SK-N-SH (cell line): ENCODE results near the gene SLC35F5. TPM values are rescaled to one million over a fixed set of nuclear protein-coding genes. Genes with fewer than 3 reads are reported as not detected.

Experiments used
- CTCF ChIA-PET: fragments of 300-600, 350-600 bp; formaldehyde crosslinking; extraction: SDS; loops from one replicate; lab custom pipeline; 2021; lab: Yijun Ruan, JAX
- POLR2A ChIA-PET: fragments of 350-600 bp; sonication (Branson Sonifier 250); formaldehyde crosslinking; extraction: SDS; loops from one replicate; lab custom pipeline; 2020; ENCODE audit warnings: antibody characterized with exemption, inconsistent platforms; lab: Yijun Ruan, JAX
- DNase-seq: peaks from one replicate; pipeline ENCODE4 v3.0.0; 2012
- H2AFZ ChIP-seq: fragments of 200-600 bp; sonication (generic); 2 replicates; pipeline ENCODE4 v1.8.1; 2016; ENCODE audit warnings: antibody characterized with exemption, mild to moderate bottlenecking, low read depth
- H3F3A ChIP-seq: fragments of 200-600 bp; sonication (generic); replicated peaks from 2 replicates; pipeline ENCODE3; 2016; ENCODE audit warnings: antibody characterized with exemption, mild to moderate bottlenecking; ENCODE audit not compliant: insufficient read depth
- H3K27ac ChIP-seq, 2 experiments: fragments of 200-500 bp in 1 of 2; fragments of 200-600 bp in 1 of 2; sonication (Bioruptor generic) in 1 of 2; sonication (generic), shearing (Covaris generic) in 1 of 2; 2 replicates each; pipeline versions ENCODE4 v1.5.1 to v1.6.1; 2014 to 2016; ENCODE audit warnings: low read depth in 2 of 2, inconsistent platforms in 1 of 2, low read length in 1 of 2, mild to moderate bottlenecking in 1 of 2, mixed read lengths in 1 of 2
- H3K27me3 ChIP-seq: fragments of 200-600 bp; sonication (generic), shearing (Covaris generic); 2 replicates; pipeline ENCODE4 v1.6.1; 2016; ENCODE audit warnings: mixed run types; ENCODE audit not compliant: insufficient read depth
- H3K36me3 ChIP-seq, 2 experiments: fragments of 200-500 bp in 1 of 2; fragments of 200-600 bp in 1 of 2; sonication (Bioruptor generic) in 1 of 2; sonication (generic) in 1 of 2; replicated peaks in 1 of 2; 2 replicates each; pipeline versions ENCODE3 to v1.5.1; 2014 to 2016; ENCODE audit warnings: low read length in 1 of 2, mild to moderate bottlenecking in 1 of 2; ENCODE audit not compliant: insufficient read depth in 2 of 2, control insufficient read depth in 1 of 2
- H3K4me1 ChIP-seq, 2 experiments: fragments of 200-500 bp in 1 of 2; fragments of 200-600 bp in 1 of 2; sonication (Bioruptor generic) in 1 of 2; sonication (generic), shearing (Covaris generic) in 1 of 2; 2 replicates each; pipeline versions ENCODE4 v1.5.1 to v1.6.1; 2014 to 2016; ENCODE audit warnings: low read depth in 1 of 2, low read length in 1 of 2, mixed run types in 1 of 2; ENCODE audit not compliant: insufficient read depth in 2 of 2, control insufficient read depth in 1 of 2
- H3K4me2 ChIP-seq: fragments of 200-600 bp; sonication (generic), shearing (Covaris generic); 2 replicates; pipeline ENCODE4 v1.6.1; 2017; ENCODE audit warnings: mixed run types
- H3K4me3 ChIP-seq, 2 experiments: fragments of 200-500 bp in 1 of 2; fragments of 200-600 bp in 1 of 2; sonication (Bioruptor generic) in 1 of 2; sonication (generic), shearing (Covaris generic) in 1 of 2; 2 replicates each; pipeline versions ENCODE4 v1.5.1 to v1.8.1; 2014 to 2016; ENCODE audit warnings: low read depth in 2 of 2, inconsistent platforms in 1 of 2, low read length in 1 of 2, mild to moderate bottlenecking in 1 of 2, mixed read lengths in 1 of 2, moderate library complexity in 1 of 2
- H3K79me2 ChIP-seq: fragments of 200-600 bp; sonication (generic); 2 replicates; pipeline ENCODE4 v1.8.1; 2017; ENCODE audit warnings: mild to moderate bottlenecking; ENCODE audit not compliant: insufficient read depth
- H3K9ac ChIP-seq: fragments of 200-600 bp; sonication (generic); 2 replicates; pipeline ENCODE4 v1.6.1; 2017; ENCODE audit warnings: mixed run types
- H3K9me2 ChIP-seq: fragments of 200-600 bp; sonication (generic); 2 replicates; pipeline ENCODE4 v1.6.1; 2017; ENCODE audit warnings: mixed run types
- H3K9me3 ChIP-seq: fragments of 200-600 bp; sonication (generic); 2 replicates; pipeline ENCODE4 v1.6.1; 2017; ENCODE audit warnings: mixed run types, mild to moderate bottlenecking, moderate library complexity
- H4K20me1 ChIP-seq: fragments of 200-600 bp; sonication (generic); 2 replicates; pipeline ENCODE4 v1.6.1; 2017; ENCODE audit warnings: mild to moderate bottlenecking, mixed run types; ENCODE audit not compliant: insufficient read depth
- EZH2phosphoT487 ChIP-seq: fragments of 200-600 bp; sonication (generic); IDR thresholded peaks from 2 replicates; pipeline ENCODE4 v1.6.1; 2017; ENCODE audit warnings: low read depth, mixed run types, mild to moderate bottlenecking, antibody characterized with exemption, moderate library complexity, borderline replicate concordance
- FOXJ3 ChIP-seq: sonication (generic); formaldehyde crosslinking; IDR thresholded peaks from 2 replicates; pipeline ENCODE4 v1.5.1; 2020; ENCODE audit warnings: mild to moderate bottlenecking, missing genetic modification reagents
- IRF3 ChIP-seq: fragments of 150-350 bp; IDR thresholded peaks from 2 replicates; pipeline ENCODE4 v1.6.1; 2016; ENCODE audit warnings: mild to moderate bottlenecking, low read depth, low read length
- MXI1 ChIP-seq: IDR thresholded peaks from 2 replicates; pipeline ENCODE4 v1.6.1; 2012; ENCODE audit warnings: mild to moderate bottlenecking, low read depth, low read length, improper control_type of control experiment
- NFIC ChIP-seq: IDR thresholded peaks from 2 replicates; pipeline ENCODE4 v1.4.0; 2012; ENCODE audit warnings: borderline replicate concordance
- NRF1 ChIP-seq: IDR thresholded peaks from 2 replicates; pipeline ENCODE4 v1.6.1; 2012; ENCODE audit warnings: low read depth, mild to moderate bottlenecking, low read length
- REST ChIP-seq: IDR thresholded peaks from 2 replicates; pipeline ENCODE4 v1.6.1; 2012; ENCODE audit warnings: mild to moderate bottlenecking, low read depth, low read length, moderate library complexity
- SMC3 ChIP-seq: IDR thresholded peaks from 2 replicates; pipeline ENCODE4 v1.6.1; 2012; ENCODE audit warnings: low read depth, low read length, improper control_type of control experiment
- TAF1 ChIP-seq: IDR thresholded peaks from 2 replicates; pipeline ENCODE4 v1.6.1; 2012; ENCODE audit warnings: low read depth, mild to moderate bottlenecking, low read length, moderate library complexity, borderline replicate concordance
- YY1 ChIP-seq: IDR thresholded peaks from 2 replicates; pipeline ENCODE4 v1.4.0; 2012; ENCODE audit warnings: low read depth, mild to moderate bottlenecking
- WGBS: methylation state at CpG from one replicate; pipeline ENCODE4 v1.1.6; 2017; ENCODE audit warnings: low lambda C conversion rate; 5-methylcytosine and 5-hydroxymethylcytosine counted together
- polyA plus RNA-seq, 3 experiments: library from polyadenylated mRNA; depleted of rRNA; stranded (reverse); fragments of >200 nt; gene quantifications; 2 replicates each; pipeline ENCODE4 v1.2.3, GENCODE V29; 2012
- TF ChIP-seq, protein P1 (sequence below): IDR thresholded peaks from 2 replicates; pipeline ENCODE4 v1.4.0; 2012; ENCODE audit warnings: low read depth, borderline replicate concordance

SLC35F5 gene
- polyA plus RNA-seq, 1 of the 3 experiments (the other 2 are of a cell fraction): 16.8 TPM

DNA sequence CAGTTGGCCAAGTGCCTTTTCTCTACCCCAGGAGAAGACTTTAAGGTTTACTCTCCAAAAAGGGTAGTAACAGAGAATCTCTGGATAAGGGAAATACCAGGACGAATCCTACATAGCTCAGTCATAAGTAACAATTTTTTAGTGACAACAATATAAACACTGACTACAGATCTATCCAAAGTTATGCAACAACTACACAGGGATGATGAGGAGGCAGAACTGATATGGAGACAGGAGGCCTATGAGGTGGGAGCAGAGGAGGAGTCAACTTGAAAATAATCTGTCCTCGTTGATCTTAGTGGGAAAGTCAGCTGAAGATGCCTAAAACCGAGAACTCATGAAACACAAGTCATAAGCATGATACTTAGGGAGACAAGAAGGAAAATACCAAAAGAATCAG, 40.2 kb downstream of the SLC35F5 start:
- peaks cover 58 to 76% of the 10 kb centered on the region in 2 experiments for H3K36me3 ChIP-seq
- CTCF ChIA-PET: interaction anchor here (0.5 to 2.7 kb wide), 3 partner anchors 10 to 133 kb away, joined by 3 to 8 read pairs (median 6); no protein-coding TSS in a partner anchor
- H3K9ac ChIP-seq: no peak overlapping the region
- H3K9me3 ChIP-seq: no peaks in the 10 kb centered on the region
- H3K4me1 ChIP-seq: no peaks in the 10 kb centered on the region
- no peak overlapping the region for H3K4me3 ChIP-seq
- H3F3A ChIP-seq: no peaks in the 10 kb centered on the region
- H3K27me3 ChIP-seq: no peaks in the 10 kb centered on the region
- WGBS: 94% methylated on average over 3 of the region's 3 CpGs
- H3K4me2 ChIP-seq: no peak overlapping the region
- TF ChIP-seq YY1: no peak
- TF ChIP-seq SMC3: no peak
- no peak for TF ChIP-seq REST
- no peaks in the 10 kb centered on the region; the same call in 1 of the 2 replicates for H3K79me2 ChIP-seq
- H4K20me1 ChIP-seq: no peaks in the 10 kb centered on the region
- H3K27ac ChIP-seq: no peak overlapping the region
- H2AFZ ChIP-seq: no peak overlapping the region
- no peak for DNase-seq
- POLR2A ChIA-PET: no interaction called here
- no peaks in the 10 kb centered on the region for H3K9me2 ChIP-seq

GRCh38 chr2:113712941-113713340, 43.5 kb downstream of the SLC35F5 start:
- DNase-seq: no peak
- peaks cover 44 to 57% of the 10 kb centered on the region in 2 experiments for H3K36me3 ChIP-seq
- H3K4me2 ChIP-seq: no peak overlapping the region
- WGBS: 98% methylated on average over 2 of the region's 2 CpGs
- H3K79me2 ChIP-seq: no peaks in the 10 kb centered on the region
- CTCF ChIA-PET: no interaction called here
- H3K9me2 ChIP-seq: no peaks in the 10 kb centered on the region
- no peak overlapping the region for H3K9ac ChIP-seq
- POLR2A ChIA-PET: no interaction called here
- no peaks in the 10 kb centered on the region for H3F3A ChIP-seq
- H4K20me1 ChIP-seq: no peaks in the 10 kb centered on the region
- H3K27me3 ChIP-seq: no peaks in the 10 kb centered on the region
- H3K9me3 ChIP-seq: no peaks in the 10 kb centered on the region
- TF ChIP-seq YY1 (no peak), FOXJ3 (no peak), REST (no peak), TAF1 (no peak), EZH2phosphoT487 (no peak), MXI1 (no peak), NFIC (no peak), NRF1 (no peak), IRF3 (no peak)
- TF ChIP-seq, protein P1, sequence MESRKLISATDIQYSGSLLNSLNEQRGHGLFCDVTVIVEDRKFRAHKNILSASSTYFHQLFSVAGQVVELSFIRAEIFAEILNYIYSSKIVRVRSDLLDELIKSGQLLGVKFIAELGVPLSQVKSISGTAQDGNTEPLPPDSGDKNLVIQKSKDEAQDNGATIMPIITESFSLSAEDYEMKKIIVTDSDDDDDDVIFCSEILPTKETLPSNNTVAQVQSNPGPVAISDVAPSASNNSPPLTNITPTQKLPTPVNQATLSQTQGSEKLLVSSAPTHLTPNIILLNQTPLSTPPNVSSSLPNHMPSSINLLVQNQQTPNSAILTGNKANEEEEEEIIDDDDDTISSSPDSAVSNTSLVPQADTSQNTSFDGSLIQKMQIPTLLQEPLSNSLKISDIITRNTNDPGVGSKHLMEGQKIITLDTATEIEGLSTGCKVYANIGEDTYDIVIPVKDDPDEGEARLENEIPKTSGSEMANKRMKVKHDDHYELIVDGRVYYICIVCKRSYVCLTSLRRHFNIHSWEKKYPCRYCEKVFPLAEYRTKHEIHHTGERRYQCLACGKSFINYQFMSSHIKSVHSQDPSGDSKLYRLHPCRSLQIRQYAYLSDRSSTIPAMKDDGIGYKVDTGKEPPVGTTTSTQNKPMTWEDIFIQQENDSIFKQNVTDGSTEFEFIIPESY: no peak
- H2AFZ ChIP-seq: no peak overlapping the region
- no peaks in the 10 kb centered on the region for H3K4me1 ChIP-seq
- no peak overlapping the region for H3K4me3 ChIP-seq
- no peak overlapping the region for H3K27ac ChIP-seq
